Motor neuron (in vitro differentiated cells): ENCODE data around the gene OTOA. TPM values are rescaled to one million over a fixed set of nuclear protein-coding genes. Genes with fewer than 3 reads are reported as not detected.
"Not testable (repeated sequence)": the region's sequence is repeated elsewhere in the genome, so short reads cannot be mapped to it uniquely, and the experiment has no call there.

ENCODE experiments used
- ATAC-seq, 8 experiments: fragments of 200-7000 bp; cut with Tn5 transposase; replicated peaks in 6 of 8; 2 replicates each; pipeline ENCODE4 v1.8.0; 2021; ENCODE audit warnings: mild to moderate bottlenecking in 8 of 8, moderate library complexity in 8 of 8
- H3K27ac ChIP-seq, 2 donors: fragments of 250-450 bp; sonication (Bioruptor Pico); 2 replicates each; pipeline ENCODE4 v1.9.0; 2021; ENCODE audit warnings: antibody characterized with exemption in 2 of 2, mild to moderate bottlenecking in 2 of 2, moderate library complexity in 1 of 2
- H3K4me1 ChIP-seq, 2 donors: fragments of 250-450 bp; sonication (Bioruptor Pico); replicated peaks in 1 of 2; 2 replicates each; pipeline ENCODE4 v1.6.1; 2021; ENCODE audit warnings: antibody characterized with exemption in 2 of 2, mild to moderate bottlenecking in 2 of 2, moderate library complexity in 1 of 2
- H3K4me3 ChIP-seq, 5 donors: fragments of 250-450 bp; sonication (Bioruptor Pico); 2 replicates each; pipeline ENCODE4 v1.9.0; 2021; ENCODE audit warnings: antibody characterized with exemption in 5 of 5, mild to moderate bottlenecking in 5 of 5, moderate library complexity in 4 of 5
- WGBS, 10 experiments: fragments of 450-650 bp; shearing (Covaris generic); methylation state at CpG; one replicate each; pipeline ENCODE4 v1.0.0; 2022; 5-methylcytosine and 5-hydroxymethylcytosine counted together
- in situ Hi-C, 9 experiments: fragments of 400-800 bp; cut with MboI; loops; one replicate each; pipeline ENCODE4 v1.15.0; 2021; ENCODE audit warnings: low sequenced_read_pairs in 9 of 9, low pct_unique_long_range_greater_than_20kb in 2 of 9; ENCODE audit not compliant: unreplicated experiment in 9 of 9
- total RNA-seq, 8 experiments: library from RNA; unstranded; fragments of 300-600 nt; gene quantifications; 2 replicates each; pipeline versions ENCODE4 v1.2.3 to v1.2.4, GENCODE V29; 2022

The OTOA gene
- total RNA-seq, 8 experiments from 2014 or later, result 0.05 to 0.47 (median 0.22) TPM

- H3K4me3 ChIP-seq, H3K27ac ChIP-seq, ATAC-seq, H3K4me1 ChIP-seq: not testable (repeated sequence)
- WGBS, 10 experiments, result 92 to 100% (median 100%) methylated on average over 2 to 5 of the region's 6 CpGs; no CpG with 5 or more reads in 3 of the 10 experiments
- in situ Hi-C loops, result loop anchor here in 1 of 9 experiments (10.0 kb wide), 1 partner anchor 46 kb away; no protein-coding TSS in a partner anchor
Observed at GRCh38 chr16:21630866-21631265, 32.9 kb upstream of the OTOA start.

DNA sequence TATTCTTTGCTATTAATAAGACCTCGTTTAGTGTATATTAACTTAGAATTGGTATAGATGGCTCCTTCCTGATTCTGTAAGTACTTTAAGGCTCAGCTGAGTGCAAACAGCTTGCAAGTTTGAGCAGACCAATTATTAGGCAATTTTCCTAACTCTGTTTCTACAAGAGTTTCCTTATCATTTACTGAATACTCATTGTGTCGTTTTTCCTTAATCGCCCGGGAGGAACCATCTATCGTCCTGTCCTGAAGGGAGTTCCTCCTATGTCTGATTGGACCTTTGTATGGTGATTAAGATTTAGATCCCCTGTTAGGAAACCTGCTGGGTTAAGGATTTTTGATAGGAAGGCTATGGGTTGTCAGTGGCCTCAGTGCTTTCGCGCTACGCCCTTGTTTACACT, 32.4 kb upstream of the OTOA start:
- H3K27ac ChIP-seq, ATAC-seq, H3K4me3 ChIP-seq, H3K4me1 ChIP-seq: not testable (repeated sequence)
- 88 to 100% (median 98%) methylated on average over 1 to 8 of the region's 8 CpGs; no CpG with 5 or more reads in 1 of the 10 experiments for WGBS, 10 experiments
- in situ Hi-C loops, result loop anchor here in 1 of 9 experiments (10.0 kb wide), 1 partner anchor 47 kb away; no protein-coding TSS in a partner anchor

GRCh38 chr16:21631951-21632575, 31.7 kb upstream of the OTOA start:
- H3K4me3 ChIP-seq, H3K4me1 ChIP-seq, H3K27ac ChIP-seq, ATAC-seq: not testable (repeated sequence)
- 76 to 100% (median 87%) methylated on average over 1 to 4 of the region's 5 CpGs; no CpG with 5 or more reads in 2 of the 10 experiments for WGBS, 10 experiments
- in situ Hi-C loops, result loop anchor here in 1 of 9 experiments (10.0 kb wide), 1 partner anchor 47 kb away; no protein-coding TSS in a partner anchor

- in situ Hi-C loops, result loop anchor here in 1 of 9 experiments (10.0 kb wide), 1 partner anchor 49 kb away; no protein-coding TSS in a partner anchor
- 89 to 100% (median 100%) methylated on average over 1 to 5 of the region's 5 CpGs; no CpG with 5 or more reads in 5 of the 10 experiments for WGBS, 10 experiments
- Histone ChIP-seq H3K4me1 (no peaks in the 10 kb centered on the region), H3K27ac (no peak overlapping the region), H3K4me3 (no peak overlapping the region)
- ATAC-seq, result no peak
Observed at GRCh38 chr16:21634216-21634615, 29.6 kb upstream of the OTOA start.

DNA sequence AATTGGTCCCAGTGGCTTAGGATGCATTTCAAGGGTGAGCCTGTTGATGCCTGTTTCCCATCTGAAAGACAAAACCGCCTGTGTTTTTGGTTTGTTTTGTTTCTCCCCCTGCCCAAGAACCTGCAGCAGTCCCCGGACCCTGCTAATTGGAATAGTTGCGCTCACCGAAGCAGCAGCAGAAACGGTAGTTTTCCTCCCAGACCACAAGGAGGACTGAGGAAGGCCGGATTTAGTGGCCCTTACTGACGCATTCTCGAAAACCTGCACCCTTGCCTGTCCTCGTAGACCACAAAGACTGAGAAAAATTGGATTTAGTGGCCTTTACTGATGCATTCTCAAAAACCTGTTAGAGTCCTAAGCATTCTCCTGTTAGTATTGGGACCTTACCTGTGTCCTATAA, 28.1 kb upstream of the OTOA start:
- H3K27ac ChIP-seq, H3K4me1 ChIP-seq, H3K4me3 ChIP-seq, ATAC-seq: not testable (repeated sequence)
- 60 to 100% (median 87%) methylated on average over 1 to 9 of the region's 9 CpGs; no CpG with 5 or more reads in 3 of the 10 experiments for WGBS, 10 experiments
- in situ Hi-C loops, result loop anchor here in 1 of 9 experiments (10.0 kb wide), 1 partner anchor 51 kb away; no protein-coding TSS in a partner anchor

DNA sequence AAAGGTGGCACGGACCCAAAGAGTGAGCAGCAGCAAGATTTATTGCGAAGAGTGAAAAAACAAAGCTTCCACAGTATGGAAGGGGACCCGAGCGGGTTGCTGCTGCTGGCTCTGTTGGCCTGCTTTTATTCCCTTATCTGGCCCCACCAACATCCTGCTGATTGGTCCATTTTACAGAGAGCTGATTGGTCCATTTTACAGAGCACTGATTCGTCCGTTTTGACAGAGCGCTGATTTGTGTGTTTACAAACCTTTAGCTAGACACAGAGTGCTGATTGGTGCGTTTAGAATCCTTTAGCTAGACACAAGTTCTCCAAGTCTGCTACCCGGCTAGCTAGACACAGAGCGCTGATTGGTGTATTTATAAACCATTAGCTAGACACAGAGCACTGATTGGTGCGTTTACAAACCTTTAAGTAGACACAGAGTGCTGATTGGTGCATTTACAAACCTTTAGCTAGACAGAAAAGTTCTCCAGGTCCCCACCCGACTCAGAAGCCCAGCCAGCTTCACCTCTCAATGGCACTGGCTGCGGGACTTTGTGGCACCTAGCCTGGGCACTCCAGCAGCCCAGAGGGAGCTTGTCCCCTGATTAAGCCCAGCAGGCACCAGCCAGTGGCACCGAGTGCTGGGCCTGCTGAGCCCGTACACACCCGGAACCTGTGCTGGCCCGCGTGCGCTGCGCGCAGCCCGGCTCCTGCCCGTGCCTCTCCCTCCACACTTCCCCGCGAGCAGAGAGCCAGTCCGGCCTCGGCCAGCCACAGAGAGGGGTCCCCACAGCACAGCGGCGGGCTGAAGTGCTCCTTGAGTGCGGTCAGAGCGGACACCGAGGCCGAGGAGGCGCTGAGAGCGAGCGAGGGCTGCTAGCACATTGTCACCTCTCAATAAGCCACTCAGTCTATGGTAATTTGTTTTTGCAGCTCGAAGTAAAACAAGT, 26.5 kb upstream of the OTOA start:
- H3K4me3 ChIP-seq, result no peak overlapping the region
- ATAC-seq, result no peak
- in situ Hi-C loops, result loop anchor here in 1 of 9 experiments (10.0 kb wide), 1 partner anchor 52 kb away; no protein-coding TSS in a partner anchor
- no peaks in the 10 kb centered on the region for H3K4me1 ChIP-seq
- WGBS, 10 experiments, result 80 to 96% (median 92%) methylated on average over 1 to 23 of the region's 37 CpGs; no CpG with 5 or more reads in 3 of the 10 experiments
- no peak overlapping the region for H3K27ac ChIP-seq

DNA sequence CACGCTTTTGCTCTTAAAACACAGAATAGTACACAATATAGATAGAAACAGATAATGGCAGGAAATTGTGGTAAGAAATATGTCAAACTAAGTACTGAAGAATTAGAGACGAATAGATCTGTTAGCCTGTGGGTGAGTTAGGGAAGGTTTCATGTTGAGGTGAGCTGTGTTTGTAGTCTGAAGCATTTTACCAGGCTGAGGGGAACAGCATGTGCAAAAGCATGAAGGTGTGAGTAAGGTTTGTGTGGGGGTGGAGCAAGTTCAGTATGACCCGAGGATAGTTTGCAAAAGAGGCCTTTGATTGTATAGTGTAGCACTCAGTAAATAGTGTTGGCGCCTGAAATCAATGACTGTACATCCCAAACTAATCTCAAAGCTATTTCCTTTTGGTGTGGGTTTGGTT, 25.2 kb upstream of the OTOA start:
- WGBS, 10 experiments, result 24 to 100% (median 71%) methylated on average over 2 to 4 of the region's 4 CpGs; no CpG with 5 or more reads in 1 of the 10 experiments
- no peak overlapping the region for H3K27ac ChIP-seq
- in situ Hi-C loops, result loop anchor here in 1 of 9 experiments (10.0 kb wide), 1 partner anchor 54 kb away; no protein-coding TSS in a partner anchor
- no peak for ATAC-seq
- H3K4me1 ChIP-seq, result no peaks in the 10 kb centered on the region
- H3K4me3 ChIP-seq, result no peak overlapping the region

DNA sequence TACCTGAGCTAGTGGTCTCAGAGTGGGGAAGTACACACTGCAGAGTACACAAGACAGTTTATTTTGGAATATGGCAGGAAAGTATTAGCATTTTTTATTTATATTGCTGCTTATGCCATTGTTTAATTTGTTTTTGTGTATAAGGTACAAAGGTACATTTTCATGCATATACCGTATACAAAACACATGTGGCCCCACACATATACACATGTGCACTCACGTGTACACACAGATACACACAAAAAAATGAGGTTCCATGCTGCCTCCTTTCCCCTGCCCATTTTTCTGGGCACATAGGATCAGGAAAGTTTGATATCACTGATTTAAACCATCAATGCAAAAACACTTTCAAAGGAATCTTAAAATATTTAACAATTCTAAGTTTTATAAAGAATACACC, 24.3 kb upstream of the OTOA start:
- 67 to 100% (median 100%) methylated on average over 1 to 2 of the region's 2 CpGs; no CpG with 5 or more reads in 4 of the 10 experiments for WGBS, 10 experiments
- no peak for ATAC-seq
- Histone ChIP-seq H3K4me3 (no peak overlapping the region), H3K27ac (no peak overlapping the region), H3K4me1 (no peaks in the 10 kb centered on the region)
- in situ Hi-C loops, result loop anchor here in 1 of 9 experiments (10.0 kb wide), 1 partner anchor 55 kb away; no protein-coding TSS in a partner anchor

- Histone ChIP-seq H3K4me1 (no peaks in the 10 kb centered on the region), H3K27ac (no peak overlapping the region)
- 38 to 100% (median 84%) methylated on average over 1 to 6 of the region's 6 CpGs for WGBS, 10 experiments
Observed at GRCh38 chr16:21641916-21642315, 21.9 kb upstream of the OTOA start.

DNA sequence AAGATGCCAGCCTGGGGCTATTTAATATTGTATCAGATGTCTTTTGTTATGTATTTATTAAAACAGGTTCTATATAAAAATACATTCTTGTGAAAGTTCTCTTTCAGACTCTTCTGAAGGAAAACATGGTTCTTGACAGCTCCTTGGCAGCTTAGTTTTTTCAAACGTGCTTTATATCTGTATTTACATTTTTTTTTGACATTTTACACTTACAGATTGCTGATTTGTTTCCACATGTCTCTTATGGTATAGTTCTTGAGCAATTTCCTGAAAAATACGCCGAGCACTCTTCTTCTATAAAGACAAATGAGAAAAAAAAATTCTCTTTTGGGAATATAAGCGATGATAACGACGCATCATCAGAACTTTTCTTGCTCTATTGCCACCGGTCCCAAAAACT, 20.9 kb upstream of the OTOA start:
- Histone ChIP-seq H3K4me1 (no peaks in the 10 kb centered on the region), H3K4me3 (no peak overlapping the region), H3K27ac (no peak overlapping the region)
- no peak for ATAC-seq
- 71 to 100% (median 84%) methylated on average over 1 to 7 of the region's 7 CpGs for WGBS, 10 experiments
- in situ Hi-C loops, result no loop called here

More at GRCh38 chr16:21641916-21642315, 21.9 kb upstream of the OTOA start:
- in situ Hi-C loops, result no loop called here
- H3K4me3 ChIP-seq, result no peak overlapping the region
- no peak for ATAC-seq

DNA sequence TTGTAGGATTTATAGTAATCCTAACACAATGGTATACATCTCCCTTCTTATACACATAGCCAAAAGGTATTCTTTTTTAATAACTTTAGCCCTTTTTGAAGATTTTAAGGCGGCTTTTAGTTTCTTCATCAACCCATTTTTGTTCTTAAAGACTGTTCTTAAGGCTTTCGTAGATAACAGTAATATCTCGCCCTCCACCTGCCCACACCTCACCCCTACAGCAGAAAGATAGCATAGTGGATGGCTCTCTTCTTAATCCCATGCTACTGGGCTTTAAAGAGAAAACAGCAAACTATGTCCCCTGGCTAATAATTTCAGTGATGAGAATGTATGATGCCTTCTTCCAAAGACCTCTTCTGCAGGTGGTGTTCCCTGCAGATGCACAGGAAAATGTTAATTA, 20.0 kb upstream of the OTOA start:
- in situ Hi-C loops, result no loop called here
- no peak for ATAC-seq
- Histone ChIP-seq H3K27ac (no peak overlapping the region), H3K4me3 (no peak overlapping the region), H3K4me1 (no peaks in the 10 kb centered on the region)
- 93 to 100% (median 98%) methylated on average over 2 to 3 of the region's 3 CpGs; no CpG with 5 or more reads in 2 of the 10 experiments for WGBS, 10 experiments

- no peaks in the 10 kb centered on the region for H3K4me1 ChIP-seq
- H3K4me3 ChIP-seq, result no peak overlapping the region
- in situ Hi-C loops, result no loop called here
- ATAC-seq, result no peak
- WGBS, 10 experiments, result 65 to 100% (median 100%) methylated on average over 1 to 4 of the region's 4 CpGs; no CpG with 5 or more reads in 2 of the 10 experiments
- no peak overlapping the region for H3K27ac ChIP-seq
Observed at GRCh38 chr16:21644674-21645073, 19.1 kb upstream of the OTOA start.
